CD4-positive, alpha-beta T cell treated with Interleukin-12 subunit alpha and Interleukin-12 subunit beta, for 1 hour (primary cell): Measurements from ENCODE around the gene CROT.

Experiments used
- DNase-seq: peaks from one replicate; pipeline ENCODE4 v3.0.0-alpha.2; 2020

CROT gene

DNA sequence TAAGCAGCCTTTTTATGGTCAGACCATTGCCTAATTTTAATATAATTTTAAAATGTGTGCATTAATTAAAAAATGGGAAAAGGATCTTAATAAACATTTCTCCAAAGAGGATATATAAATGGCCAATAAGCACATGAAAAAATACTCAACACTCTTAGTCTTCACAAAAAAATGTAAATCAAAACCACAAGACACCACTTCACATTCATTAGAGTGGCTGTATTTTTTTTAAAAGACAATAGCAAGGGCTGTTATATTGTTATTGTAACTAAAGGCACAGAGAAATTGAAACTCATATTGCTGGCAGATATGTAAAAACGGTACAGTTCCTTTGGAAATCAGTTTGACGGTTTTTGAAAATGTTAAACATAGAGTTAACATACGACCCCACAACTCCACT, 3.2 kb upstream of the CROT start:
- no peak for DNase-seq

DNA sequence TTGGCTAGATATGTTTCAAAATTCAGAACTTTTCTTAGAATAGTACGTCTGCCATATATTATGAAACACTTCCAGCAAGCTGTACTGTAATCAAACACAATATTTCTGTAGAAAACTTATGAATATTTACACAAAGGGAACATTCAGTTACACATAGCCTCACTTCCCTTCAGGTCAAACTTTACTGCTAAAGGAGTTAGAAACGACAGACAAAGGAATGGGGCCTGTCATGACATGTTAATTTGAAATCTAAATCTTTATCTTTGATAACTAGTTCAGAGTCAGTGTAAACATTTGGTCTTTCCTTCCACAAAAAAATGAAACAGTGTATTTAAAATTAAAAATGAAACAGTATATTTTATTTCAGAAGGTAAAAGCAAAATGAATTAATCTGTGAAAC, 1.0 kb upstream of the CROT start:
- no peak for DNase-seq

DNA sequence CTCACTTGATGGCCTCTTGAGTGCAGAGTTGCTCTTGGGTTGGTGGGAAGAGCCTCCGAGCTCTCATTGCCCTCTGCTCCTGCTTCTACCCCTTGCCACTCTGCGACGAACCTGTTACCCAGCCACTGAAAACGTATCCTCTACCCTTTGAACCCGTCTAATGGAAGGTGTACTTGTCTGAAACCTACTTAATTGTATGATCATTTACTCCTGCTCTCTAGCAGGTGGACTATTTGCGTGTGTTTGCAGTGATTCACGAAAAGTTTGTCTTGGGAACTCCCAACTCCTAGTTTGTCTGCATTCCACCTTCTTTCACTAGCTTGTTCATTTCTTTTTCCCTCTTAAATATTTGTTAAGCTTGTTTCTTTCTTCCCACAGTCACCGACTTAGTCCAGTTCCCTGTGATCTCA, 503 bp downstream of the CROT start:
- no peak for DNase-seq

DNA sequence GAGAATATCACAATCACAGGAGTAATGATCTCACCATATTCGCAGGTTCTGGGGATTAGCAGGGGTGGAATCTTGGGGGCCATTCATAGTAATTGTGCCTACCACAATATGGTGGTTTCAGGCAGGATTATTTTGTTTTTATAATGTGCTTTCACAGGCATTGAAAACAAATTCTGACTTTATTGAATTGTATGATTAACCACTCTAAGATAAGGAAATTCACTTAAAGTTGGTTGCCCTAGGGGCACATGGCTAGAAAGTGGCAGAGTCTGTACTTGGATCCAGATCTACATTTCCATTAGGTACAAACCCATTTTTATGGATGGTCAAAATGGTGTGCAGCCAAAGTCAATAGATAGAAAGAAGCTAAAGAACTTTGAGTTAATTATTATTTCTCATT, 1.7 kb downstream of the CROT start:
- DNase-seq, result no peak

DNA sequence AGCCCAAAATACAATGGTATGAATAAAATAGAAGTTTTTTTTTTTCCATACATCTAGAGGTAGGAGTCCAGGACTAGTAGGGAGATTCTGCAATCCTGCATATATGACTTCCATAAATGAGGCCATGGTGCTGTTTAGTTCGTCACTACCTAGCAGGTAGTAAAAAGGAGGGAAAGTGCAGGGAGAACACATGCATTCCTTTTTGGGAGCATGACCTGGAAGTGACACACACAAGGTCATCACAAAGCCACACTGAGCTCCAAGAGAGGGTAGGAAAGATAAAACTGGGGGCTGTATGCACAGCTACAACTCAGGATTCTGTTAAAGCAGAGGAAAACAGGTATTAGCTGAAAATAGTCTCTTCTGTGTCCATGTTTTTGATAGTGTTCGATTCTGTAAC, 2.2 kb downstream of the CROT start:
- no peak for DNase-seq

DNA sequence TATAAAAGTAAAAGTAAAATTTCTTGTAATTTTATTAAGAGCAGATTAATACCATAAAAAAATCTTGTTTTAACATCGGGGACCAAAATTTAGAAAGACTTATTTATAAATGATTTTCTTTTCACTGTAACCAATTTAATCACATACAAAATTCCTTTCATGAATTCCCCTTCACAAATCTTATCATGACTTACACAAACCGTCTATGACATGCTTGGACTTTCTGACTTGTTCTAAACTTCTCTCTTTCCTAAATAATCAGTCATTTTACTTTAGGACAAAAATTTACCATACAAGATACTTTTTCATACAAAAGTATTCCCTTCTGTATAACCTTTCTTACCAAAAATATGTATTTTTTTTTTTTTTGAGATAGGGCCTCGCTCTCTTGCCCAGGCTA, 9.3 kb downstream of the CROT start:
- DNase-seq, result no peak

DNA sequence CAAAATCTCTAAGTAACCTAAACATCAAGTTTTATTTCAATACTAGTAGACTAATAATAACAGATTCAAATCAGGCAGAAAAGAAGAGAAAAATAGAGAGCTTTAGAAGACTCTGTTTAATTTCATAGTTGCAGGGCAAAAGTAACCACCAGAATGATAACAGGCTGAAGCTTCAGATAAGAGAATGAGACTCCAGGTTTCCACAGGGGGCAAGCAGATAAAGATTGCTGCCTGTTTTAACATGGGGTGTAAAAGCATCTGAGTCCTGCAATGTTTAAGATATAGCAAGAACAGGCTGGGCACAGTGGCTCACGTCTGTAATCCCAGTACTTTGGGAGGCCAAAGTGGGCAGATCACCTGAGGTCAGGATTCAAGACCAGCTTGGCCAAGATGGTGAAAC, 11.0 kb downstream of the CROT start:
- DNase-seq, result no peak

DNA sequence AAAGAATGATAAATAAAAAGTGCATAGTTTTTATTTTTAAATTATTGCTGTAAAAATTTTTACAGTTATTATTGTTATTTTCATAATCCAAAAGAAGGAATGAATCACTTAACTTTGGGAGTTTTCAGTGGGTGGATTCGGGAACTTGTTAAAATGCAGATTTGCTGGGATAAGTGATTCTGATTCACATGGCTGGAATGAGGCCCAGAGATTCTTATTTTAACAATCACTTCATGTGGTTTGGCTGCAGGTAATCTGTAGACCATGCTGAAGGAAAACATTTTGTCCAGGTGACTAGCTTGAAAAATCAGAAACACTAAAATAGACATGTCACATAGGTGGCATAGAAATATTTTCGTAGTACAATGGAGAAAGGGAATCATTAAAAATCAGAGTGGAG, 13.9 kb downstream of the CROT start:
- no peak for DNase-seq

DNA sequence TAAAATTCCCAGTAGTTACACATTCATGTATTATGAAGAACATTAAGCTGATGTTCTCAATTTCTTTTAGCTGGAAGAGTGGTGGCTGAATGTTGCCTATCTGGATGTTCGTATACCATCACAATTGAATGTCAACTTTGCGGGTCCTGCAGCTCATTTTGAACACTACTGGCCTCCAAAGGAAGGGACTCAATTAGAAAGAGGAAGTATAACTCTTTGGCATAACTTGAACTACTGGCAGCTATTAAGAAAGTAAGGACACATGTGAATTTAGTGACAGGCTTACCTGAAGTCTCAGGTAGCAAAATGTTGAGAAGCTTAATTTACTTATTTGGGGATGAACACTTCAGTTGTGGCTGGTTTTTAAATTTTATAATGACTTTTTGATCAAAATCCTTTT, 15.9 kb downstream of the CROT start:
- DNase-seq, result no peak

DNA sequence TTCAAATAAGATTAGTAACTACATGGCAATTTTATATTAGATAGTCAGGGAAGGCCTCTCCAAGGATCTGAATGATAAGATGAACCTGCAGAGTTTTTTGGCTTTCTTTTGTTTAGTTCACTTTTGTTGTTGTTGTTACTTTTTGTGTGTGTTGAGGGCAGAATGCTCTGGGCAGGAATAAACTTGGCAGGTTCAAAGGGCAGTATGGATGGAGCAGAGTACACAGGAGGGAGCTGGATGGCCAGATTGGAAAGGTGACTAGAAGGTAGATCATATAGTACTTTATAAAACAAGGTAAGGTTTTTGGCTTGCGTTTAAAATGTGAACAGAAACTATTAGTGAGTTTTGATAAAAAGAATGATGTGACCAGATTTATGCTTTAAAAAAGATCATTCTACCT, 17.9 kb downstream of the CROT start:
- DNase-seq, result no peak

DNA sequence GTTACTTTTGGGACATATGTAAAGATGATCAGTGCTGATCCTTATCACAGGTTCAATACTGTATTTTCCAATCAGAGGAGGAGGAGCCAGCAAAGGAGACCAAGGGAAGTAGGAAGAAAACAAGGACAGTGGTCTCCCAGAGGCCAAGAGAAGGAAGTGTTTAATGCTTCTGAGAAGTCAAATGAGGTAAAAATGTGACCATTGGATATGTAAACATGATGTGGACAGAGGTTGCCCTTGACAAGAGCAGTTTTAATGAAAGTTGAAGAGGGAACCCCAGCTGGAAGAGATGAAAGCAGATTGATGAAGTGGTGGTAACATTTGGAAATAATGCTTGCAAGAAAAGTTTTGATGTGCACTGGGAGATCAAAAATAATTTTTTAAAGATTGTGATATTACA, 18.8 kb downstream of the CROT start:
- no peak for DNase-seq

DNA sequence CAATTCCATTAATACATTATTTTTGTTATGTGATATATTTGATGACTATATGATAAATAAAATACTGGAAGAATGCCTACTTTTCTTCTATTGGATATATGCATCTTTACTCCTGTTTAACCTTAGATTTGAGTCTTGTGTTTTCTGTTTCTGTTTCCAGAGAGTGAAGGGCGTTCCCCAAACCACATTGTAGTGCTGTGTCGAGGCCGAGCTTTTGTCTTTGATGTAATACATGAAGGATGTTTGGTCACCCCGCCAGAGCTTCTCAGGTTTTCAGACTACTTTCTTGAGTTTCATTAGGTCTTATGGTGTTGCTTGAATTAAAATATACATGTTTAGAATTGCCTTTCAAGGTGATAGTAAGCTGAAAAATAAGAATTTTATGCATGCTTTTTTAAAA, 23.8 kb downstream of the CROT start:
- peak; percentile 52 for DNase-seq

DNA sequence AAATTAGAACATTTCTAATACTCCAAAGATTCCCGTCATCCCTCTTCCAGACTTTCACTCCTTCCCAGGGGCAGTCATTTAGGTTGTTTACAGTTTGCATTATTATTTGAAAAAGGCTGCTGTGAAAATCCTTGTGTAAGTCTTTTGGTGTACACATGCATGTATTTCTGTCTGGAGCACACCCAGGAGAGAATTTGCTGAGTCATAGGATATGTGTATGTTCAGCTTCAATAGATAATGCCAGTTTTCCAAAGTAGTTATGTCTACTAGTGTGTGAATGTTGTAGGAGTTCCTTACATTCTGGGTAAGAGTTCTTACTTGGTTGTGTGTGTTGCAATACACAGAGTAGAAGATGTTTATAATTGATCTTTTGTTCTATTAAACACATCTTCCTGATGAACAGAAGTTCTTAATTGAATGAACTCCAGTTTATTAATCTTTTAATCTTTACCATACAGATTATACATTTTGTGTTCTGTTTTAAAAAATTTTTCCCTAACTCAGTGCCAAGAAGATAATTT, 25.3 kb downstream of the CROT start:
- no peak for DNase-seq

DNA sequence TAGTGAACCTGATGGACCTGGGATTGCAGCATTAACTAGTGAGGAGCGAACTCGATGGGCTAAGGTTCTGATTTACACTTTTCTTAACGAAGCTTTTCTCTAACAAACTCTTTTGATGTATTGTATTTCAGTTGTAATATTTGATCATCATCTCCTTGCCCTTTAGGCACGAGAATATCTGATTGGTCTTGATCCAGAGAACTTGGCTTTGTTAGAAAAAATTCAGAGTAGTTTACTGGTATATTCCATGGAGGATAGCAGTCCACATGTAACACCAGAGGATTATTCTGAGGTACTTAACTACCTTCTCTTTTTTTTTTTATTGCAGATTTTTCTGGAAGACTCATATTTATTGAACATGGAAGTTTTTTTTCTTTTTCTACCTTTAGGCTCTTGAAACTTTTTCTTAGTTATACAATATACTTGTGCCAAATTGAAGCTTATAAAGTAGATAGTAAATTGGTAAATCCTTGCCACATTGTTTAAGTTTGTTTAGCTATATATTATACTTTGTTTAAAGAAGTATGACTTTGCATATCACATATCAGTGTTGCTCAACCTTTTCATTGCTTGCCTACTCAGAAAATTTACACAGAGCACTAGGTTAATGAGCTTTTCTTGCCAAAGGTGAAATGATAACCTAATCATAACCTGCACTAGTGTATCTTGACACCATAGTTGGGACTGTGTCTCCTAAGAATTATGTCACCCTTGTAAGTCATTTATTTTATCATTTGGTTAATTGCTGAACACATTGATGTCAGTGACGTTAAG, 30.4 kb downstream of the CROT start:
- DNase-seq, result no peak

DNA sequence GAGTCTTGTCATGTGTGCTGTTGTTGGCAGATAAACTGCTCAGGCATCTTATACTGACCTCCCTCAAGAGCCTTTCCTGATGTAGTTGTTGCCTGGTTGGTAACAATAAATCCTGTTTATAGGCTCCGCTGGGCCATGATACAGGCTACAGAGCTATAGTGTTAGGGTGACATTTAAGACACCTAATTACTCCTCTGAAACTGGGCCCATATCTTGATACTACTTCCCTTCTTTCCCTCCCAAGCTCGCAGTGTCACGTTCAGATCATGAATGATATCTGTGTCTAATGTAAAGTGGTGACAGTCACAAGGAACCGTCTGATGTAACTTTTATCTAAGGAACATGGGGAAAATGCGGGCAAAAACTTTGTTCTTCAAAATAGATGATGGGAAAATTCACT, 35.4 kb downstream of the CROT start:
- DNase-seq, result no peak

DNA sequence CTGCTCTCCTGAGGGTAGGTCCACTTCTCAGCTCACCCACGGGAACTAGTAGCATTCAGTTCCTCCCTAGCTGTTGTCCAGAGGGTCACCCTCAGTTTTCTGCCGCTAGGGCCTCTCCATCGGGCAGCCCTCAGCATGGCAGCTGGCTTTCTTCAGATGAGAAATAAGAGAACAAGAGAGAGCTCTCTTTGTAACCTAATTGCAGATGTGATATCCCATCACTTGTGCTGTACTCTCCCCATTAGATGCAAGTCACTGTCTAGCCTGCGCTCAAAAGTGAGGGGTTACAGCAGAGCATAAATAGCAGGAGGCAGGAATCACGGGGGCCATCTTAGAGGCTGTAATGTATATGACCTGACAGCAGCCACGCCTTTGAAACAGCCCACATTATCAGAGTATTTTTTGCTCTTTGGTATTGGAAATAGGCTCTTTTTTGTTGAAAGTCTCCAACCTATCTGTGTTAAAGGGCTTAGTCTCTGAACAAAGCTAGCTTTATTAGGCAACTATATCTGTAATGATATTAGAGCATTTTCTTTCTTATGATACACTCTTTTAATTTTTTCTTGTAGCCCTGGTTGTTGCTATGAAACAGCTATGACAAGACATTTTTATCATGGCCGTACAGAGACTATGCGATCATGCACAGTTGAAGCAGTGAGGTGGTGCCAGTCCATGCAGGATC, 45.7 kb downstream of the CROT start:
- no peak for DNase-seq

DNA sequence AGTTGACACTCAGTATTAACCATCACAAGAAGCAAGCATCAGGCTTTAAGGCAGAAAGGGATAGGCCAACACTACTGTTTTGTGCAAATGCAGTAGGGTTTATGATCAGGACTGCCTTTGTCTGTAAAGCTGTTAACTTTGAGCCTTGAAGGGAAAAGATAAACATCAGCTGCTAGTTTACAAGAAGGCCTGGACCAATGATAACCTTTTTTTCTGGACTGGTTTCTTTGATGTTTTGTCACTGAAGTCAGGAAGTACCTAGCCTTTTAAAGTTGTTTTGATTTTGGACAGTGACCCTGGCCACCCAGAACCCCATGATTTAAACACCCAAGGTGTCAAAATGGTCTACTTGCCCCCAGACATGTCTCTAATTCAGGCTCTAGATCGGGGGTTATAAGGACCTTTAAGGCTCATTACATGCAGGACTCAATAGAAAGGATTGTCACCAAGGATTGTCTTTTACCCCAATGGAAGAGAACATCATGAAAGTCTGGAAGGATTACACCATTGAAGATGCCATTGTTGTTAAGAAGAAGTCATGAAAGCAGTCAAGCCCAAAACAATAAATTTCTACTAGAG, 50.1 kb downstream of the CROT start:
- DNase-seq, result no peak

DNA sequence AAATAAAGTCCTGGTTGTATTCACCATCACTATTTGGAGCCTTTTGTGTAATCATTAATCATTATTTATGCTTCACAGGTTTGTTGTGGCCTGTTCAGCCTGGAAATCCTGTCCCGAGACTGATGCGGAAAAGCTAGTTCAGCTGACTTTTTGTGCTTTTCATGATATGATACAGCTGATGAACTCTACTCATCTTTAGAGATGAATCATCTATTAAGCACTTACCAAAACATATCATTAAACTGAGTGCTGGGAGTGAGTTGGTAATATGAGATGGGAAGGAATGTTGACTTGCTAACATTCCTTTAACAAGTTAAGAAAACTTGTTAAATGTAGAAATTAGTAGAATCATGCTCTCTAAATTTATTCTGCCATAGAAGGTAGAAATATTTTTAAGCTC, 53.0 kb downstream of the CROT start:
- DNase-seq, result no peak

DNA sequence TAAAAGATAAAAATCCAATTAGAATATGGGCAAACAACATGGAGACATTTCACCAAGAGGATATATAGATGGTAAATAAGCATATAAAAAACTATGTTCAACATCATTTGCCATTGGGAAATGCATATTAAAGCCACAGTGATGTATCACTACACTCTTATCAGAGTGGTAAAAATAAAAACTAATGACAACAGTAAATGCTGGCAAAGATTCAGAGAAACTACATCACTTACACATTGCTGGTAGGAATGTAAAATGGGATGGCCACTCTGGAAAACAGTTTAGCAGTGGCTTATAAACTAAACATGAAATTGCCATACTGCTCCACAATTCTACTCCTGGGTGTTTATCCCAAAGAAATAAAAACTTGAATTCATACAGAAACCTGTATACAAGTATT, 59.2 kb downstream of the CROT start:
- no peak for DNase-seq

DNA sequence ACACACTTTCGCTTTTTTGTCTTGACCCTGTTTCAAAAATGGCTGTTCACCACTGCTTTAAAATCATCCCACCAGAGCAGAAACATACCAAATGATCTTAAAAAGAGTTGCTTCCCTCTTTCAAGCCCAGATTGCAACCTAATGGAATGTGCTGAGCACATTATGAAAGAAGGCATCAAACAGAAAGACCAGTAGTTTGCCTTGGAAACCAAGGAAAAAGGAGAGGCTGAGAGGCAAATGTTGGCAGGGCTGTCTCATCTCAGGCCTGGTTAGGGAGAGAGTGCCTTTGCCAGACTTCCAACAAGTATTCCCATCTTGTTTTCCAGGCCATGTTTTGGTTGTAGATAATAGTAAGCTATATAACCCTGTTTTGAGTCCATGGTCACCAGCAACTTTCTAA, 65.7 kb downstream of the CROT start:
- no peak for DNase-seq

DNA sequence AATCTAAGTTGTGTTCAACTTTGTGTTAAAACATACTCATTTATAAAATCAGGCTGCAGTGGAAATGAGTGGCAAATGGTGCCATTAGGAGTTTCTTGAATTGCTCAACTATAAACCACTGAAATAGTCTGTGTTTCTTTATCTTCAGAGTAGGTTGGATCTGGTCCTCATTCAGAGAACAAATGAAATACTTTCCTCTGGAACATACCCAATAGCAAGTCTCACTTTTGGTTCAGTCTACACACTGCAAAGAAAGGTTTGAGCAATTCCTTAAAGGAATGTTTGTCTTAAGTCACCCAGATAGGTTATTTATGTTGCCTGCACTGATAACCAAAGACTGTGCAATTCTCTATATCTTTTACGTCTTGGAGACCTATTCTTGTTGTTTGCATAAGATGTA, 67.6 kb downstream of the CROT start:
- DNase-seq, result no peak

DNA sequence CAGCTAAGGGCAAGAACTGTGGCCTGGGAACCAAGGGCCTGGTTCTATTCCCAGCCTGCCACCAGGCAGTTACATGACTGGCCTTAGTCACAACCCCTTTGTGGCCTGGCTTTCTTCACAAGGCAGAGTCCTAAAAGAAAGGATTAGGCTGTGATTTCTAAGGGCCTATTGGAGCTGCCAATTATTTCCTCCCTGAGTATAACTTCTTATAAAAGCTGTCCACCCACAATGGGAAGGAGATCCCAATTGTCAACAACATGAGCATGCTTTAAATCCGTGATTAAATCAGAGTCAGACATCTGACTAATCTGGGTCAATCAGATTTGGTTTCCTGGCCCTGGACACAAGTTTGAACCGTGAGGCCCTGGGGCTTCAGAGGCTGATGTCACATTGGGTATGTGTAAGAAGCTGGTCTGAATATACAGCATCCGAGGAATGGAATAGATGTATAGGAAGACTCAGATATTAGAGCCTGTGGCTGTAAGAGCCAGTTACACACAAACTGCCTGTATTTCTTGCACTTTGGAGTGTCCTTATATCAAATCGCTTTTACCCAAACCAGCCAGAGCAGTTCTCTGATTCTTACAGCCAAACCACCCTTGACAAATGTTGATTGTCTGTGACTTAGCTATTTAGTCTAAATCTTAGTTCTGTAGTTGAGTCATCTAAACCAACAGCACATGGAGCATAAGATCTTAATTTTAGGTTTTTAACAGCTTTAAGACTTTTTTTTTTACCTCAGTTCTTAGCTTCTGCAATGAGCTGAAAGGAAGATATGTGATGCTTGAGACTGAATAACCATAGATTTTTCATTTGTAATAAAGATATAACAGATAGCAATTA, 68.7 kb downstream of the CROT start:
- DNase-seq, result no peak

DNA sequence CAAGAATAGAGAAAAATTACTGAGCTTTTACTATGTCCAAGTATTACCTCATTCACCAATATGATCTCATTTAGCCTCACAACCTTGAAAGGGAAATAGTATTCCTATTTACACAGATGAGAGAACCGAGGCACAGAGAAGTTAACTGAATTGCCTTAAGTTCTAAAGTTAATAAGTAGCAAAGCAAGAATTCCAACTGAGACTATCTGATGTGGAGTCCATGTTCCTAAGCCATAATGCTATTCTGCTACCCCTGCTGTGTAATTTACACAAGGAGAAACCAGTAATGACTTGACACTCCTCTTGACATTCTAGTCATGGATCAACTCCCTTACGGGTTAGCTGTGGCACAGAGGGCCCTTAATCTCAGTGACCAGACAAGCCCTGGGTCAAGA, 69.3 kb downstream of the CROT start:
- no peak for DNase-seq
